ENCODE measurements around the gene XPO5.

XPO5 gene

DNA sequence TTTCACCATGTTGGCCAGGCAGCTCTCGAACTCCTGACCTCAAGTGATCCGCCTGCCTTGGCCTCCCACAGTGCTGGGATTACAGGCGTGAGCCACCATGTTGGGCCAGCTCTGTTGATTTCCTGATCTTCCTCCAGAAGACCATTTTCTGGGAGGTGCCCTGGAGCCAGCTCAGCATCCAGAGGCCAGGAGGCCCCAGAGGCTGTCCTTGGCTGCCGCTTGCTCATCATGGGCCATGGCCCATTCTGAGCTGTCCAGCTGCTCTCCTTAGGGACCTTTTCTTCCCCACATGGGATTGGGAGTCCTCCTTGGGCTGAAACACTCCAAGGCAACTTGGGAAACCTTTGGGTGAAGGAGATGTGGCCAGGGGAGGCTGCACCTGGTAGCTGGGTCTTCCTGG lies 81.1 kb downstream of the XPO5 start:
- H3K4me3 ChIP-seq (ENCODE audit: low read depth, low read length): no peak overlapping the region
- ChIA-PET CTCF (interaction anchor here (0.7 to 18.5 kb wide), 7 partner anchors 9 to 233 kb away, joined by 3 to 337 read pairs (median 21); partner anchors contain the start of genes DLK2, LRRC73 and TJAP1), POLR2A (interaction anchor here (0.9 to 1.2 kb wide), 2 partner anchors 12 to 67 kb away, joined by 3 read pairs; partner anchors contain the start of gene ABCC10)
- TF ChIP-seq, protein P1, sequence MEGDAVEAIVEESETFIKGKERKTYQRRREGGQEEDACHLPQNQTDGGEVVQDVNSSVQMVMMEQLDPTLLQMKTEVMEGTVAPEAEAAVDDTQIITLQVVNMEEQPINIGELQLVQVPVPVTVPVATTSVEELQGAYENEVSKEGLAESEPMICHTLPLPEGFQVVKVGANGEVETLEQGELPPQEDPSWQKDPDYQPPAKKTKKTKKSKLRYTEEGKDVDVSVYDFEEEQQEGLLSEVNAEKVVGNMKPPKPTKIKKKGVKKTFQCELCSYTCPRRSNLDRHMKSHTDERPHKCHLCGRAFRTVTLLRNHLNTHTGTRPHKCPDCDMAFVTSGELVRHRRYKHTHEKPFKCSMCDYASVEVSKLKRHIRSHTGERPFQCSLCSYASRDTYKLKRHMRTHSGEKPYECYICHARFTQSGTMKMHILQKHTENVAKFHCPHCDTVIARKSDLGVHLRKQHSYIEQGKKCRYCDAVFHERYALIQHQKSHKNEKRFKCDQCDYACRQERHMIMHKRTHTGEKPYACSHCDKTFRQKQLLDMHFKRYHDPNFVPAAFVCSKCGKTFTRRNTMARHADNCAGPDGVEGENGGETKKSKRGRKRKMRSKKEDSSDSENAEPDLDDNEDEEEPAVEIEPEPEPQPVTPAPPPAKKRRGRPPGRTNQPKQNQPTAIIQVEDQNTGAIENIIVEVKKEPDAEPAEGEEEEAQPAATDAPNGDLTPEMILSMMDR (IDR thresholded peaks at IDR 0.05; ENCODE audit: insufficient read depth, low read length, missing control alignments): no peak
- no peak for DNase-seq (ENCODE audit: low read depth, low spot score)

DNA sequence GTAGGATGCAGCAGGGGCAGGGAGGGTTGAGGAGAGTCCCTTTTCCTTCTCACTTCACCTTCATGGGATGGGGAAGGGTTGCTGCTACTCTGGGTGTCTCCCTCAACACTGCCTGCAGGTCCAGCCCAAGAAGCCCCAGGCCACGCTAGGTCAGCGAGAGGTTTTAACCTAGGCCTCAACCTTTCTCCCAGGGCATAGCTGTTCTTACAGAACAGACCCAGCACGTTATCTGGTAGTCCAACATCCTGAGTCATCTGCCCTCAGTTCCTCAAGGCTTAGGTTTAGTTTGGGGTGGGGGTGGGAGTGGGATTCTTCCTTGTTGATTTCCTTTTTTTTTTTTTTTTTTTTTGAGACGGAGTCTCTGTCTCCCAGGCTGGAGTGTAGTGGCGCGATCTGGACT lies 81.5 kb downstream of the XPO5 start:
- ChIA-PET CTCF (interaction anchor here (1.5 to 18.5 kb wide), 5 partner anchors 9 to 43 kb away, joined by 3 to 337 read pairs (median 30); partner anchors contain the start of genes DLK2, LRRC73 and TJAP1), POLR2A (interaction anchor here (0.9 to 1.2 kb wide), 2 partner anchors 13 to 67 kb away, joined by 3 read pairs; partner anchors contain the start of gene ABCC10)
- TF ChIP-seq, protein P1 (IDR thresholded peaks at IDR 0.05; ENCODE audit: insufficient read depth, low read length, missing control alignments): no peak
- no peak overlapping the region for H3K4me3 ChIP-seq (ENCODE audit: low read depth, low read length)
- DNase-seq (ENCODE audit: low read depth, low spot score): no peak

DNA sequence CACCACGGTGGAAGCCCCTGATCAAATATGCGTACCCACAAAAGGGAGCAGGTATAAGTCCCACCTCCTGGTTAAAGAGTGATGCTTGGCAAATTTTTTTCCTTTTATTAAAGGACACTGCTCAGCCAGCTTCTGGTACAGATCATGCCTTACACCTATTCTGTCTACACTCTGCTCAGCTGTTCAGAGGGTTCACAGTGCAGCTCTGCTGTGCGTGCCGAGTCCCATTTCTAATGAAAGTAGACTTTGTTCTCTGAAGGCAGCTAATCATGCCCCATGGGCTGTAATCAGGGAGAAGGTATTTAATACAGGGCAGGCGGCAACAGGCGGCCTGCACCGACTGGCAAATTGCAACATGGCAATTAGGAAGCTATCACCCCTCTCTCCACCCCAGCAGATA lies 82.0 kb downstream of the XPO5 start:
- no peak for DNase-seq (ENCODE audit: low read depth, low spot score)
- ChIA-PET CTCF (interaction anchor here (0.9 to 18.5 kb wide), 6 partner anchors 8 to 107 kb away, joined by 3 to 337 read pairs (median 26); partner anchors contain the start of genes DLK2, LRRC73 and TJAP1), POLR2A (interaction anchor here (0.9 to 2.0 kb wide), 2 partner anchors 13 kb away, joined by 3 to 4 read pairs; no protein-coding TSS in a partner anchor)
- H3K4me3 ChIP-seq (ENCODE audit: low read depth, low read length): no peak overlapping the region
- TF ChIP-seq, protein P1 (IDR thresholded peaks at IDR 0.05; ENCODE audit: insufficient read depth, low read length, missing control alignments): no peak

DNA sequence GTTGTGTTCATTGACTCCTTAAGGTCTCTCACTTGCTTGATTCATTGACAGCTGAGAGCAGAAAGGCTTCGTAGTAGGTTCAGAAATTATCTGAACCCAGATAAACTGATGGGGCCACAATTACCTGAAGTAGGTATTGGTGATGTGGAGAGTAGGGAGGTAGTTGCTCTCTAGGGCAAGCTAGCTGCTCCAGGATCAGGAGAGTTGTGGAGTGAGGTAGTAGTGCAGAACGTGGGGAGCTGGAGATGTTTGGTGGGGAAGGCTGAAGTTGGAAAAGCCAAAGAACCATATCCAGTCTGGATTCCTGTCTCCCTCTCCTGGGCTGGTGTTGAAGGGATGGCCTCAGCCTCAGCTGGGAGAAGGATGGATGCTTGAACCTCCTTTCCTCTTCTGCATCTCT lies 82.6 kb downstream of the XPO5 start:
- DNase-seq (ENCODE audit: low read depth, low spot score): no peak
- POLR2A ChIA-PET: interaction anchor here (0.7 to 2.0 kb wide), 2 partner anchors 14 to 16 kb away, joined by 3 to 4 read pairs; partner anchors contain the start of gene TJAP1
- TF ChIP-seq, protein P1 (IDR thresholded peaks at IDR 0.05; ENCODE audit: insufficient read depth, low read length, missing control alignments): no peak
- H3K4me3 ChIP-seq (ENCODE audit: low read depth, low read length): no peak overlapping the region
- CTCF ChIA-PET: interaction anchor here (0.9 to 18.5 kb wide), 5 partner anchors 8 to 107 kb away, joined by 3 to 337 read pairs (median 30); partner anchors contain the start of genes DLK2 and LRRC73

DNA sequence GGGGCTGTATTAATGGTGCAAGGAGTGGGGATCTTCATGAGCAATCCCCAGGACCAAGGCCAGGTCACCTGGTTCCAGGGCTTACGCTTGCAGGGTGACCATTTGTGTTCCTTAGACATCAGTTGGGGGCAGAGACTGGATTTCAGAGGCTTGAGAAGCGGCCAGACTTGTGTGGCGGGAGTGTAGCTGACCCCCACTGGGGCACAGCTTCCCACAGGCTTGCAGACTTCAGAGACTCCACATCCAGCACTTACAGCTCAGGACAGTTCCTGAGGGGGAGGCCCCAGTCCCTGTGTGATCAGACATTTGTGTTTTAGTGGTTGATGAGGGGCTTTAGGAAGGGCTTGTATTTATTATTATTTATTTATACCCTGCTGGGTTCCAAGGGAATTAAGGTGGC lies 83.2 kb downstream of the XPO5 start:
- POLR2A ChIA-PET: interaction anchor here (0.7 to 2.0 kb wide), 2 partner anchors 14 to 15 kb away, joined by 3 to 4 read pairs; partner anchors contain the start of gene TJAP1
- CTCF ChIA-PET: interaction anchor here (0.9 to 18.5 kb wide), 5 partner anchors 7 to 137 kb away, joined by 3 to 337 read pairs (median 30); partner anchors contain the start of genes DLK2 and LRRC73
- TF ChIP-seq, protein P1 (IDR thresholded peaks at IDR 0.05; ENCODE audit: insufficient read depth, low read length, missing control alignments): no peak
- H3K4me3 ChIP-seq (ENCODE audit: low read depth, low read length): no peak overlapping the region; the same call in 1 of the 2 replicates
- no peak for DNase-seq (ENCODE audit: low read depth, low spot score)
